CD4-positive, alpha-beta T cell treated with Interleukin-15 for 1 hour (primary cell): ENCODE data around the gene RPS6KA1.

ENCODE experiments used
- DNase-seq: peaks from one replicate; pipeline ENCODE4 v3.0.0-alpha.2; 2020

Gene RPS6KA1

GRCh38 chr1:26533951-26534509 lies 4.5 kb downstream of the RPS6KA1 start:
- no peak for DNase-seq

- no peak for DNase-seq
Observed at GRCh38 chr1:26535201-26535600, 5.6 kb downstream of the RPS6KA1 start.

GRCh38 chr1:26536081-26536480 lies 6.5 kb downstream of the RPS6KA1 start:
- no peak for DNase-seq

- DNase-seq, result no peak
Observed at GRCh38 chr1:26536521-26536920, 7.0 kb downstream of the RPS6KA1 start.

- peak; percentile 73 for DNase-seq
Observed at GRCh38 chr1:26537951-26538352, 8.4 kb downstream of the RPS6KA1 start.

- DNase-seq, result peak; percentile 44
Observed at GRCh38 chr1:26538480-26539412, 9.2 kb downstream of the RPS6KA1 start.

- no peak for DNase-seq
Observed at GRCh38 chr1:26539722-26540121, 10.2 kb downstream of the RPS6KA1 start.

- DNase-seq, result no peak
Observed at GRCh38 chr1:26540351-26540750, 10.8 kb downstream of the RPS6KA1 start.

- DNase-seq, result no peak
Observed at GRCh38 chr1:26541431-26541815, 11.9 kb downstream of the RPS6KA1 start.

- DNase-seq, result peak; percentile 93
Observed at GRCh38 chr1:26541816-26542711, 12.5 kb downstream of the RPS6KA1 start.

GRCh38 chr1:26542771-26543451 lies 13.3 kb downstream of the RPS6KA1 start:
- peak; percentile 64 for DNase-seq

- DNase-seq, result no peak
Observed at GRCh38 chr1:26543462-26543861, 13.9 kb downstream of the RPS6KA1 start.

GRCh38 chr1:26544126-26544525 lies 14.6 kb downstream of the RPS6KA1 start:
- no peak for DNase-seq

GRCh38 chr1:26545969-26546323 lies 16.4 kb downstream of the RPS6KA1 start:
- DNase-seq, result no peak

- peak; percentile 38 for DNase-seq
Observed at GRCh38 chr1:26546375-26546774, 16.8 kb downstream of the RPS6KA1 start.

- no peak for DNase-seq
Observed at GRCh38 chr1:26546819-26547218, 17.3 kb downstream of the RPS6KA1 start.

- DNase-seq, result no peak
Observed at GRCh38 chr1:26548841-26549240, 19.3 kb downstream of the RPS6KA1 start.

GRCh38 chr1:26550946-26551345 lies 21.4 kb downstream of the RPS6KA1 start:
- no peak for DNase-seq

- no peak for DNase-seq
Observed at GRCh38 chr1:26552720-26553119, 23.2 kb downstream of the RPS6KA1 start.

GRCh38 chr1:26553942-26554682 lies 24.6 kb downstream of the RPS6KA1 start:
- peak; percentile 35 for DNase-seq

- no peak for DNase-seq
Observed at GRCh38 chr1:26554781-26555180, 25.2 kb downstream of the RPS6KA1 start.

GRCh38 chr1:26555550-26555981 lies 26.0 kb downstream of the RPS6KA1 start:
- no peak for DNase-seq
